Right atrium auricular region (tissue), 2 donors: ENCODE data around the gene BNC2. TPM values are rescaled to one million over a fixed set of nuclear protein-coding genes. Genes with fewer than 3 reads are reported as not detected.

Experiments used
- DNase-seq: peaks from one replicate; pipeline ENCODE4 v3.0.0-alpha.2; 2019; ENCODE audit warnings: low spot score
- H3K27ac ChIP-seq, 2 donors: fragments of 200-600 bp; sonication (generic); 1 replicate in 1 of 2; 2 replicates in 1 of 2; pipeline ENCODE4 v1.5.1; 2016 to 2019
- H3K27me3 ChIP-seq, 2 donors: fragments of 200-600 bp; sonication (generic); one replicate each; pipeline versions ENCODE4 v1.5.1 to v1.6.0; 2017 to 2019
- H3K36me3 ChIP-seq: fragments of 200-600 bp; sonication (generic); one replicate; pipeline ENCODE4 v1.5.1; 2016
- H3K4me1 ChIP-seq, 2 donors: fragments of 200-600 bp; sonication (generic); one replicate each; pipeline versions ENCODE4 v1.5.1 to v1.6.0; 2017 to 2019
- H3K4me3 ChIP-seq, 2 donors: fragments of 200-600 bp; sonication (generic); 1 replicate in 1 of 2; 2 replicates in 1 of 2; pipeline ENCODE4 v1.5.1; 2017 to 2019; ENCODE audit warnings: mild to moderate bottlenecking in 1 of 2, moderate library complexity in 1 of 2
- H3K9me3 ChIP-seq, 2 donors: fragments of 200-600 bp; sonication (generic); one replicate each; pipeline ENCODE4 v1.5.1; 2019
- total RNA-seq, 2 donors: library from RNA; depleted of rRNA; stranded (reverse); fragments of >200 nt; gene quantifications; one replicate each; pipeline ENCODE4 v1.1.0, GENCODE V29; 2016
- TF ChIP-seq, protein P1 (sequence below), 2 donors: fragments of 200-600 bp; sonication (generic); IDR thresholded peaks; one replicate each; pipeline ENCODE4 v1.5.1; 2019; ENCODE audit warnings: antibody characterized with exemption in 2 of 2

BNC2 gene
- total RNA-seq, 2 donors from 2014 or later: 68.3 to 77.6 TPM

GRCh38 chr9:16524078-16524477 lies 346.4 kb downstream of the BNC2 start:
- no peak overlapping the region for H3K27ac ChIP-seq
- no peaks in the 10 kb centered on the region for H3K27me3 ChIP-seq
- H3K9me3 ChIP-seq: no peaks in the 10 kb centered on the region
- TF ChIP-seq, protein P1, sequence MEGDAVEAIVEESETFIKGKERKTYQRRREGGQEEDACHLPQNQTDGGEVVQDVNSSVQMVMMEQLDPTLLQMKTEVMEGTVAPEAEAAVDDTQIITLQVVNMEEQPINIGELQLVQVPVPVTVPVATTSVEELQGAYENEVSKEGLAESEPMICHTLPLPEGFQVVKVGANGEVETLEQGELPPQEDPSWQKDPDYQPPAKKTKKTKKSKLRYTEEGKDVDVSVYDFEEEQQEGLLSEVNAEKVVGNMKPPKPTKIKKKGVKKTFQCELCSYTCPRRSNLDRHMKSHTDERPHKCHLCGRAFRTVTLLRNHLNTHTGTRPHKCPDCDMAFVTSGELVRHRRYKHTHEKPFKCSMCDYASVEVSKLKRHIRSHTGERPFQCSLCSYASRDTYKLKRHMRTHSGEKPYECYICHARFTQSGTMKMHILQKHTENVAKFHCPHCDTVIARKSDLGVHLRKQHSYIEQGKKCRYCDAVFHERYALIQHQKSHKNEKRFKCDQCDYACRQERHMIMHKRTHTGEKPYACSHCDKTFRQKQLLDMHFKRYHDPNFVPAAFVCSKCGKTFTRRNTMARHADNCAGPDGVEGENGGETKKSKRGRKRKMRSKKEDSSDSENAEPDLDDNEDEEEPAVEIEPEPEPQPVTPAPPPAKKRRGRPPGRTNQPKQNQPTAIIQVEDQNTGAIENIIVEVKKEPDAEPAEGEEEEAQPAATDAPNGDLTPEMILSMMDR (IDR thresholded peaks at IDR 0.05): no peak
- no peak overlapping the region for H3K4me3 ChIP-seq
- DNase-seq: no peak
- H3K4me1 ChIP-seq: peaks cover 0 to 15% of the 10 kb centered on the region in 2 donors
- H3K36me3 ChIP-seq: no peaks in the 10 kb centered on the region

DNA sequence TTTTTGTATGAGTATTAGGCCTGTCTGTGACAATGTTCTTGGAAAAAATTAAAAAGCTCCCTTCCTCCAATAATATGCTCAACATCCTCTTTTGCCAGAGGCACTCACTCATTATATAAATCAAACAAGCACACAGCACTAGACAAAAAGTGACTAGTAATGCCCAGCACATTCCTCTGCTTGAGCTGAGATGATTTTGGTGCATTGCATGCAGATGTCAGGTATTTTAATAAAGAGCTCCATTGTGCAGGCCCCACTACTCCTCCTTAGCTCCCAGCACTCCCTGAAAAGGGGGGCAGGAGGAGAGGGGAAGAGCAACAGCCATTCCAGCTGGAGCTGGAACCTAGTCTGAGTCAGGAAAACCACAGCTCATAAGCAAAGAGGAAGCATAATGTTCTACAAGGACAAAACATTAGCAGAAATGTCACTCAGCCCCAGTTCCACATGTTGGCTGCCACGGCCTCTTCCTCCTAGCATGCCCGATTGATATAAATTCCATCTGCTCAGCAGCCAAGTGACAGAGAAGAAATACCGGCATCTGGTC lies 348.5 kb downstream of the BNC2 start:
- no peak overlapping the region for H3K4me3 ChIP-seq
- H3K4me1 ChIP-seq: peaks cover 0 to 15% of the 10 kb centered on the region in 2 donors
- TF ChIP-seq, protein P1 (IDR thresholded peaks at IDR 0.05): no peak
- no peaks in the 10 kb centered on the region for H3K27me3 ChIP-seq
- H3K36me3 ChIP-seq: no peaks in the 10 kb centered on the region
- DNase-seq: no peak
- H3K9me3 ChIP-seq: no peaks in the 10 kb centered on the region
- H3K27ac ChIP-seq: peak overlapping the region in 1 of 2 donors; percentile 63

- TF ChIP-seq, protein P1 (IDR thresholded peaks at IDR 0.05): no peak
- Histone ChIP-seq H3K36me3 (no peaks in the 10 kb centered on the region), H3K27me3 (no peaks in the 10 kb centered on the region), H3K9me3 (no peaks in the 10 kb centered on the region), H3K4me3 (no peak overlapping the region), H3K27ac (no peak overlapping the region), H3K4me1 (peaks cover 0 to 30% of the 10 kb centered on the region in 2 donors)
- no peak for DNase-seq
Observed at GRCh38 chr9:16519001-16519400, 351.5 kb downstream of the BNC2 start.

DNA sequence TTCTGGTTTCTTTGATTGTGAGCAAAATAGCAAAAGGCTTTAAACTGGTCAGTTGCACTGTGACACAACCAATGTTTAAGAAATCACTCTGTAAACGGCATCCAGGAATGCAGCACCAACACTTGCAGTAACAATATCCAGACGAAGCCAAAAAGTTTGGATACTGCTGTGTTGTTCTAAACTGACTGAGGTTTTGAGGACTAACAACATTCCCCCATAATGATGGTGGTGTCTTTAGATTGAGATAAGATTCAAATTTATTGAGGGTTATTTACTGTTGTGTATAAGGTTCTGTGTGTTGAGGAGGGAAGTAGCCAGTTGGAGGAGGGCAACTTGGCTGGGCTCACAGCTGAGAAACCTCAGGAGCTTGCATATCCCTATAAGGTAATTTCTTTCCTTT lies 353.6 kb downstream of the BNC2 start:
- Histone ChIP-seq H3K9me3 (no peaks in the 10 kb centered on the region), H3K27ac (no peak overlapping the region), H3K36me3 (no peaks in the 10 kb centered on the region), H3K27me3 (no peaks in the 10 kb centered on the region), H3K4me3 (no peak overlapping the region), H3K4me1 (peaks cover 0 to 21% of the 10 kb centered on the region in 2 donors)
- DNase-seq: no peak
- TF ChIP-seq, protein P1 (IDR thresholded peaks at IDR 0.05): no peak

DNA sequence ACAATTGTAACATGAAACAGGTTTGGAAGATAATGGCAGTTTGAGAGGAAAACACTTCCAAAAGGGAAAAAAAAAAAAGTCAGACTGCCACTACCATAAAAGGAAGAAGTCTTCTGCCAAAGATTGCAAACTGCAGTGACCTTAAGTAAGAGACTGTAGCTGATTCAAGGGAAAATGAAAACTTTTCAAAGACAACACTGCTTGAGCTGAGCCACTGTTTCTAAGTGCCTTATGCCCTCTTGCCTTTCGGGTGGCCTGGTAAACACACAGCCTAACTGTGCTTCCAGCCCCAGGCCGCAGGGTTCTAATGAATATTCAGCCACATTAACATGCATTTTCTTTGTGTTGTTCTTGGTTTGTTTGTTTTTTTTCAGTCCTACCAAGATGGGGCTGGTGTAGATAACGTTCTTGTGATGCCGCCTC lies 354.6 kb downstream of the BNC2 start:
- peaks cover 0 to 15% of the 10 kb centered on the region in 2 donors for H3K4me1 ChIP-seq
- no peaks in the 10 kb centered on the region for H3K9me3 ChIP-seq
- no peak for DNase-seq
- TF ChIP-seq, protein P1 (IDR thresholded peaks at IDR 0.05): no peak
- H3K27me3 ChIP-seq: no peaks in the 10 kb centered on the region
- no peaks in the 10 kb centered on the region for H3K36me3 ChIP-seq
- H3K4me3 ChIP-seq: no peak overlapping the region
- no peak overlapping the region for H3K27ac ChIP-seq

- no peaks in the 10 kb centered on the region for H3K9me3 ChIP-seq
- no peaks in the 10 kb centered on the region for H3K36me3 ChIP-seq
- H3K4me3 ChIP-seq: no peak overlapping the region
- no peak for DNase-seq
- no peak overlapping the region for H3K27ac ChIP-seq
- H3K27me3 ChIP-seq: no peaks in the 10 kb centered on the region
- TF ChIP-seq, protein P1 (IDR thresholded peaks at IDR 0.05): no peak
- H3K4me1 ChIP-seq: peaks cover 0 to 15% of the 10 kb centered on the region in 2 donors
Observed at GRCh38 chr9:16515207-16515606, 355.3 kb downstream of the BNC2 start.
